Gastroesophageal sphincter (tissue), 4 donors: ENCODE measurements around the gene RFX6. TPM values are rescaled to one million over a fixed set of nuclear protein-coding genes. Genes with fewer than 3 reads are reported as not detected.

ENCODE experiments used
- ATAC-seq: fragments of 150-250 bp; one replicate; pipeline ENCODE4 v1.9.1; 2016; ENCODE audit warnings: mild to moderate bottlenecking, moderate library complexity
- H3K27ac ChIP-seq, 4 donors: fragments of 200-600 bp; sonication (generic) in 3 of 4; 1 replicate in 3 of 4; 2 replicates in 1 of 4; pipeline ENCODE4 v1.5.1; 2016 to 2019
- H3K27me3 ChIP-seq: fragments of 200-600 bp; sonication (generic); one replicate; pipeline ENCODE4 v1.5.1; 2019
- H3K36me3 ChIP-seq, 2 donors: fragments of 200-600 bp; sonication (generic); one replicate each; pipeline ENCODE4 v1.5.1; 2019; ENCODE audit warnings: control low read depth in 1 of 2
- H3K4me1 ChIP-seq, 3 donors: fragments of 200-600 bp; sonication (generic); 1 replicate in 2 of 3; 2 replicates in 1 of 3; pipeline ENCODE4 v1.5.1; 2016 to 2019; ENCODE audit warnings: control low read depth in 2 of 3
- H3K4me3 ChIP-seq, 2 donors: fragments of 200-600 bp; sonication (generic); one replicate each; pipeline ENCODE4 v1.5.1; 2019; ENCODE audit warnings: mild to moderate bottlenecking in 1 of 2, moderate library complexity in 1 of 2
- H3K9me3 ChIP-seq, 3 donors: fragments of 200-600 bp; sonication (generic); one replicate each; pipeline ENCODE4 v1.5.1; 2017 to 2019; ENCODE audit warnings: control low read depth in 2 of 3
- EP300 ChIP-seq: sonication (generic); formaldehyde crosslinking; IDR thresholded peaks from one replicate; pipeline ENCODE4 v1.6.1; 2017; ENCODE audit warnings: antibody characterized with exemption, mild to moderate bottlenecking
- POLR2A ChIP-seq, 2 donors: fragments of 450-650 bp; IDR thresholded peaks; one replicate each; pipeline ENCODE4 v1.6.1; 2017; ENCODE audit warnings: antibody characterized with exemption in 2 of 2, mild to moderate bottlenecking in 2 of 2, moderate library complexity in 1 of 2
- POLR2AphosphoS5 ChIP-seq: sonication (generic); formaldehyde crosslinking; IDR thresholded peaks from one replicate; pipeline ENCODE4 v1.6.1; 2017; ENCODE audit warnings: antibody characterized with exemption
- WGBS, 2 donors: methylation state at CpG; one replicate each; pipeline ENCODE4 v1.1.5; 2018; ENCODE audit warnings: low coverage in 1 of 2; 5-methylcytosine and 5-hydroxymethylcytosine counted together
- total RNA-seq, 4 donors: library from RNA; depleted of rRNA; stranded (reverse); fragments of >200 nt; gene quantifications; one replicate each; pipeline ENCODE4 v1.1.0, GENCODE V29; 2016
- TF ChIP-seq, protein P1 (sequence below), 4 experiments: fragments of 200-600 bp in 2 of 4; fragments of 450-650 bp in 2 of 4; sonication (generic) in 1 of 4; IDR thresholded peaks; one replicate each; pipeline ENCODE4 v1.5.1; 2017 to 2019; ENCODE audit warnings: antibody characterized with exemption in 4 of 4, mild to moderate bottlenecking in 2 of 4, moderate library complexity in 2 of 4

RFX6 gene
- total RNA-seq, 4 donors from 2014 or later = not detected

- no peak for ATAC-seq
- peaks cover 0 to 15% (median 0%) of the 10 kb centered on the region in 3 donors for H3K9me3 ChIP-seq
- no peak overlapping the region for H3K4me3 ChIP-seq
- H3K4me1 ChIP-seq = no peaks in the 10 kb centered on the region
- H3K27me3 ChIP-seq = no peaks in the 10 kb centered on the region
- TF ChIP-seq EP300 (no peak), POLR2AphosphoS5 (no peak), POLR2A (IDR thresholded peaks at IDR 0.05) (no peak)
- TF ChIP-seq, protein P1, sequence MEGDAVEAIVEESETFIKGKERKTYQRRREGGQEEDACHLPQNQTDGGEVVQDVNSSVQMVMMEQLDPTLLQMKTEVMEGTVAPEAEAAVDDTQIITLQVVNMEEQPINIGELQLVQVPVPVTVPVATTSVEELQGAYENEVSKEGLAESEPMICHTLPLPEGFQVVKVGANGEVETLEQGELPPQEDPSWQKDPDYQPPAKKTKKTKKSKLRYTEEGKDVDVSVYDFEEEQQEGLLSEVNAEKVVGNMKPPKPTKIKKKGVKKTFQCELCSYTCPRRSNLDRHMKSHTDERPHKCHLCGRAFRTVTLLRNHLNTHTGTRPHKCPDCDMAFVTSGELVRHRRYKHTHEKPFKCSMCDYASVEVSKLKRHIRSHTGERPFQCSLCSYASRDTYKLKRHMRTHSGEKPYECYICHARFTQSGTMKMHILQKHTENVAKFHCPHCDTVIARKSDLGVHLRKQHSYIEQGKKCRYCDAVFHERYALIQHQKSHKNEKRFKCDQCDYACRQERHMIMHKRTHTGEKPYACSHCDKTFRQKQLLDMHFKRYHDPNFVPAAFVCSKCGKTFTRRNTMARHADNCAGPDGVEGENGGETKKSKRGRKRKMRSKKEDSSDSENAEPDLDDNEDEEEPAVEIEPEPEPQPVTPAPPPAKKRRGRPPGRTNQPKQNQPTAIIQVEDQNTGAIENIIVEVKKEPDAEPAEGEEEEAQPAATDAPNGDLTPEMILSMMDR (IDR thresholded peaks at IDR 0.05) = no peak
- H3K36me3 ChIP-seq = no peaks in the 10 kb centered on the region
- 81 to 100% methylated on average over 2 to 3 of the region's 3 CpGs for WGBS, 2 donors
- no peak overlapping the region for H3K27ac ChIP-seq
These were observed 10.7 kb upstream of the RFX6 start for GRCh38 chr6:116866281-116866871.

GRCh38 chr6:116872771-116873170, 4.3 kb upstream of the RFX6 start:
- H3K9me3 ChIP-seq = peaks cover 0 to 22% (median 0%) of the 10 kb centered on the region in 3 donors
- peaks cover 0 to 17% (median 8%) of the 10 kb centered on the region in 3 donors for H3K4me1 ChIP-seq
- H3K27ac ChIP-seq = no peak overlapping the region
- WGBS, 2 donors = 80 to 93% methylated on average over 4 of the region's 4 CpGs
- peaks cover 50% of the 10 kb centered on the region for H3K27me3 ChIP-seq
- no peak overlapping the region for H3K4me3 ChIP-seq
- no peaks in the 10 kb centered on the region for H3K36me3 ChIP-seq
- TF ChIP-seq, protein P1 (IDR thresholded peaks at IDR 0.05) = no peak
- TF ChIP-seq EP300 (no peak), POLR2AphosphoS5 (no peak), POLR2A (IDR thresholded peaks at IDR 0.05) (no peak)
- ATAC-seq = no peak

DNA sequence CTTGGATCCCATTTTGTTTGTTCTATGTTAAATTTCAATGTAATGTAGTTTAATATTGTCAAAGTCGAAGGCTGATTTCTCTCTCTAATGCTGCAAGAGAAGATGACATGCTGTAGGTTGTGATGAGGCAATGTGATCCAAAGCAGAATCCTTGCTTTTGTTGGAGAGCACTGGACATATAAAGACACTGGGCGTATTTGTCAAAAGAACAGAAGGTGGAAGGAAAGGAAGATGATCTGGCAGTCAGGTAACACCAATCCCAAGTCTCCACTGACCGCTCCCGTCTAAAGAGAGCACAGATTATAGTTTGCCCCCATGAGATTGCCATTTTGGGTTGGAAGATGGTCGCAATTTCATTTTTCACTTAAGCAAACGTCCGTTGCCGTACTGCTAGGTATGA, 935 bp upstream of the RFX6 start:
- Histone ChIP-seq H3K9me3 (peaks cover 0 to 10% (median 0%) of the 10 kb centered on the region in 3 donors), H3K27me3 (peaks cover 53% of the 10 kb centered on the region), H3K4me1 (peaks cover 0 to 18% (median 8%) of the 10 kb centered on the region in 3 donors), H3K4me3 (peak overlapping the region in 1 of 2 donors; percentile 43), H3K36me3 (no peaks in the 10 kb centered on the region), H3K27ac (no peak overlapping the region)
- no peak for ATAC-seq
- TF ChIP-seq EP300 (no peak), POLR2A (IDR thresholded peaks at IDR 0.05) (no peak), POLR2AphosphoS5 (no peak)
- TF ChIP-seq, protein P1 (IDR thresholded peaks at IDR 0.05) = no peak
- 22 to 25% methylated on average over 7 to 8 of the region's 8 CpGs for WGBS, 2 donors

DNA sequence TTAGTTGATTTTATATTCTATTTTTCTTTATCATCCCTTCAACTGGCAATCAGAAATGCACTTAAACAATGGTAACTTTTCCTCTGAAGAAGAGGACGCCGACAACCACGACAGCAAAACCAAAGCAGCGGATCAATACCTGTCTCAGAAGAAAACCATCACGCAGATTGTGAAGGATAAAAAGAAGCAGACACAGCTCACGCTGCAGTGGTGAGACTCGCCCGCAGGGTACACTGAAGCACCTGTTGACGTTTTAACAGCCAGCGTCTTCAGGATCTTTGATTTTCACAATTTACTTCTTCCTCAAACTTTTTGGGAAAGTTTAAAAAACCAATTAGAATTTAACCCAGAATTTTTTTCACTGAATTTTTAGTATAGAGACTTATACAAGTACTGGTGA, 701 bp downstream of the RFX6 start:
- TF ChIP-seq POLR2A (IDR thresholded peaks at IDR 0.05) = no peak
- TF ChIP-seq EP300 = no peak
- no peak for TF ChIP-seq POLR2AphosphoS5
- TF ChIP-seq, protein P1 (IDR thresholded peaks at IDR 0.05) = no peak
- H3K36me3 ChIP-seq = no peaks in the 10 kb centered on the region
- H3K27me3 ChIP-seq = peaks cover 45% of the 10 kb centered on the region
- H3K4me3 ChIP-seq = no peak overlapping the region
- no peak overlapping the region for H3K27ac ChIP-seq
- ATAC-seq = no peak
- H3K9me3 ChIP-seq = peaks cover 0 to 2% (median 0%) of the 10 kb centered on the region in 3 donors
- WGBS, 2 donors = 9 to 13% methylated on average over 10 of the region's 10 CpGs
- peaks cover 0 to 18% (median 8%) of the 10 kb centered on the region in 3 donors for H3K4me1 ChIP-seq

- H3K4me3 ChIP-seq = no peak overlapping the region
These were observed 4.2 kb downstream of the RFX6 start for GRCh38 chr6:116881236-116881635.

More at GRCh38 chr6:116881236-116881635, 4.2 kb downstream of the RFX6 start:
- Histone ChIP-seq H3K36me3 (no peaks in the 10 kb centered on the region), H3K4me1 (peaks cover 0 to 16% (median 8%) of the 10 kb centered on the region in 3 donors), H3K27me3 (peaks cover 18% of the 10 kb centered on the region), H3K27ac (no peak overlapping the region), H3K9me3 (no peaks in the 10 kb centered on the region)
- no peak for ATAC-seq
- TF ChIP-seq EP300 (no peak), POLR2AphosphoS5 (no peak), POLR2A (IDR thresholded peaks at IDR 0.05) (no peak)
- TF ChIP-seq, protein P1 (IDR thresholded peaks at IDR 0.05) = no peak
